ENCODE measurements around the gene TNNC1.

Gene TNNC1

GRCh38 chr3:52458770-52459545, 5.1 kb upstream of the TNNC1 start:
- DNase-seq (ENCODE audit: low read depth in 2 of 2) = no peak

GRCh38 chr3:52458031-52458760, 4.4 kb upstream of the TNNC1 start:
- DNase-seq (ENCODE audit: low read depth in 2 of 2) = no peak

GRCh38 chr3:52456800-52457183, 3.0 kb upstream of the TNNC1 start:
- DNase-seq (ENCODE audit: low read depth in 2 of 2) = no peak

- no peak for DNase-seq (ENCODE audit: low read depth in 2 of 2)
Observed at GRCh38 chr3:52456169-52456799, 2.4 kb upstream of the TNNC1 start.

- peak; percentile 95 to 96 for DNase-seq (ENCODE audit: low read depth in 2 of 2)
Observed at GRCh38 chr3:52455283-52456168, 1.7 kb upstream of the TNNC1 start, which contains the start of gene NISCH. NISCH (plus strand) TSS chr3:52455604; CDS start chr3:52455642, 38 bp downstream.

GRCh38 chr3:52454938-52455282, 1.1 kb upstream of the TNNC1 start:
- no peak for DNase-seq (ENCODE audit: low read depth in 2 of 2)

- DNase-seq (ENCODE audit: low read depth in 2 of 2) = no peak
Observed at GRCh38 chr3:52454250-52454937, 553 bp upstream of the TNNC1 start.

GRCh38 chr3:52452570-52453221, 1.1 kb downstream of the TNNC1 start:
- no peak for DNase-seq (ENCODE audit: low read depth in 2 of 2)

- no peak for DNase-seq (ENCODE audit: low read depth in 2 of 2)
Observed at GRCh38 chr3:52452126-52452525, 1.7 kb downstream of the TNNC1 start.

- DNase-seq (ENCODE audit: low read depth in 2 of 2) = no peak
Observed at GRCh38 chr3:52451237-52452083, 2.4 kb downstream of the TNNC1 start.

GRCh38 chr3:52450489-52451236, 3.2 kb downstream of the TNNC1 start:
- DNase-seq (ENCODE audit: low read depth in 2 of 2) = no peak

GRCh38 chr3:52447512-52448355, 6.1 kb downstream of the TNNC1 start:
- no peak for DNase-seq (ENCODE audit: low read depth in 2 of 2)

- DNase-seq (ENCODE audit: low read depth in 2 of 2) = peak; percentile 37 to 60
Observed at GRCh38 chr3:52446631-52447511, 7.0 kb downstream of the TNNC1 start.

GRCh38 chr3:52446042-52446441, 7.8 kb downstream of the TNNC1 start:
- no peak for DNase-seq (ENCODE audit: low read depth in 2 of 2)

- peak; percentile 20 to 42 for DNase-seq (ENCODE audit: low read depth in 2 of 2)
Observed at GRCh38 chr3:52444860-52445793, 8.7 kb downstream of the TNNC1 start, which contains the start of gene SEMA3G. SEMA3G (minus strand) TSS chr3:52445103; CDS start chr3:52445027, 76 bp downstream.

Measured in stimulated activated CD8-positive, alpha-beta memory T cell treated with anti-CD3 and anti-CD28 coated beads, Interleukin-7, amount 100 ng/mL, for 1 hour (primary cell).